H1 (cell line): ENCODE results near the gene NFAT5. TPM values are rescaled to one million over a fixed set of nuclear protein-coding genes. Genes with fewer than 3 reads are reported as not detected.

ENCODE experiments used
- ASH2L ChIP-seq: fragments of 200-600, 300-600 bp; sonication (generic); IDR thresholded peaks from one replicate; pipeline ENCODE4 v1.7.1; 2017; ENCODE audit warnings: low read length
- BACH1 ChIP-seq: IDR thresholded peaks from 2 replicates; pipeline ENCODE4 v1.6.1; 2012; ENCODE audit warnings: low read length, improper control_type of control experiment
- SRF ChIP-seq: IDR thresholded peaks from 2 replicates; pipeline ENCODE4 v1.6.1; 2011; ENCODE audit warnings: mild to moderate bottlenecking, low read depth, low read length, moderate library complexity
- ZNF274 ChIP-seq: IDR thresholded peaks from 2 replicates; pipeline ENCODE4 v1.7.0; 2012; ENCODE audit warnings: low read length, borderline replicate concordance; ENCODE audit errors: extremely low read depth
- polyA plus RNA-seq, 7 experiments: library from polyadenylated mRNA; depleted of rRNA in 3 of 7; stranded (reverse) in 5 of 7; unstranded in 2 of 7; fragments of >200 nt in 5 of 7; fragments of 200-250 nt in 2 of 7; gene quantifications; 1 replicate in 5 of 7; 2 replicates in 1 of 7; 4 replicates in 1 of 7; pipeline versions ENCODE4 v1.2.1 to v1.2.3, GENCODE V29; 2011 to 2013; ENCODE audit warnings: missing spikeins in 2 of 7, mixed read lengths in 2 of 7
- total RNA-seq: library from RNA; stranded (reverse); fragmentation: NEBNext Ultra II Directional; extraction: Animal tissue kit (Norgen Biotek cat#: 25700); gene quantifications from 2 replicates; pipeline ENCODE4 v1.2.1, GENCODE V29; 2021

The NFAT5 gene
- total and polyA plus RNA-seq, 2 of the 8 experiments (the other 6 are each of a cell fraction or from before 2014, with no cell fraction given), result 8.9 to 29.0 TPM

DNA sequence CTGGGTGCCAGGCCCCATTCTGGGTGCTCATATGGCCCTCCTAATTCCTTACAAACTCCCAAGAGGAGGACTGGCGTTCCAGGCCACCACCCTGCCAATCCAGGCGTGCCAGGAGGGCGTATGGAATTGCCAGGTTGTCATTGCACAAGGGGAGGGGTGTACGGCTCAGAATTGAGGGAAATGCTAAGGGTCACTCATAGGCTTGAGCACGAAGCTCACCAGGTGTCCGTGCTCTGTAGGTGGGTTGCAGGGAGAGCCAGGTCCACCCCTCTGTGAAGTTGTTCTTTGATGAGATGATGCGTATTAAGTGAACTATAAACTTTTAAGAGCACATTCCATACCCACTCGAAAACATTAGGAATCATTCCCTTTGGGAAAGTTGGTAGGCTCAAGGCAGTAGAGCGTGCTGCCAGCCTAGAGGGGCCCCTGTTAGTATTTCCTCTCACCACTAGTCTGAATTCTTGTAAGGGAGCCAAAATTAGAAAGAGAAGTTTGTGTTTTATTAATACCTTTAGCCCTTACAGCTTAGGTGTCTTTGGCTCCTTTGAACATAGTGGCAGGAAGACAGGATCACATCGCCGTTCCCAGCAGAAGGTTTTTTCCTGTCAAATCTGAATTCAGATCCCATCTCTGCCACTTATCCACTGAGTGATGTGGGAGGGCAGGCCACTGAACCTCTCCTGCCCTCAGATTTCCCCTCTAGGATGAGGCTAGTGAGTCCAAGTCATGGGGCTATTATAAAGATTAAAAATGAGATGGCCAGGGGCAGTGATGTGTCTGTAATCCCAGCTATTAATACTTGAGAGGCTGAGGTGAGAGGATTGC is 38.7 kb upstream of the NFAT5 start (continued):
- no peak for TF ChIP-seq BACH1
- TF ChIP-seq ASH2L, result no peak
- no peak for TF ChIP-seq SRF
- TF ChIP-seq ZNF274, result no peak
